ENCODE results near the gene IFNA8.

The IFNA8 gene

GRCh38 chr9:21404146-21404545, 4.8 kb upstream of the IFNA8 start:
- DNase-seq (ENCODE audit: low read depth) = no peak
- H3K4me3 ChIP-seq (ENCODE audit: control insufficient read depth, low read depth, low read length) = no peak overlapping the region
- TF ChIP-seq CTCF (IDR thresholded peaks at IDR 0.05; ENCODE audit: control insufficient read depth, insufficient read depth, low read depth, low read length, missing control alignments) = no peak

- H3K4me3 ChIP-seq (ENCODE audit: control insufficient read depth, low read depth, low read length) = no peak overlapping the region
- DNase-seq (ENCODE audit: low read depth) = no peak
- TF ChIP-seq CTCF (IDR thresholded peaks at IDR 0.05; ENCODE audit: control insufficient read depth, insufficient read depth, low read depth, low read length, missing control alignments) = no peak
These were observed 3.2 kb downstream of the IFNA8 start for GRCh38 chr9:21412107-21412506.

GRCh38 chr9:21413151-21413550, 4.2 kb downstream of the IFNA8 start:
- DNase-seq (ENCODE audit: low read depth) = no peak
- no peak for TF ChIP-seq CTCF (IDR thresholded peaks at IDR 0.05; ENCODE audit: control insufficient read depth, insufficient read depth, low read depth, low read length, missing control alignments)
- no peak overlapping the region for H3K4me3 ChIP-seq (ENCODE audit: control insufficient read depth, low read depth, low read length)

- DNase-seq (ENCODE audit: low read depth) = no peak
- peak; percentile 34 for TF ChIP-seq CTCF (IDR thresholded peaks at IDR 0.05; ENCODE audit: control insufficient read depth, insufficient read depth, low read depth, low read length, missing control alignments)
- H3K4me3 ChIP-seq (ENCODE audit: control insufficient read depth, low read depth, low read length) = no peak overlapping the region
These were observed 4.7 kb downstream of the IFNA8 start for GRCh38 chr9:21413624-21414023.

GRCh38 chr9:21414220-21414940, 5.5 kb downstream of the IFNA8 start:
- TF ChIP-seq CTCF (IDR thresholded peaks at IDR 0.05; ENCODE audit: control insufficient read depth, insufficient read depth, low read depth, low read length, missing control alignments) = no peak
- no peak overlapping the region for H3K4me3 ChIP-seq (ENCODE audit: control insufficient read depth, low read depth, low read length)
- no peak for DNase-seq (ENCODE audit: low read depth)

GRCh38 chr9:21415493-21416267, 6.8 kb downstream of the IFNA8 start:
- no peak for DNase-seq (ENCODE audit: low read depth)
- no peak overlapping the region for H3K4me3 ChIP-seq (ENCODE audit: control insufficient read depth, low read depth, low read length)
- no peak for TF ChIP-seq CTCF (IDR thresholded peaks at IDR 0.05; ENCODE audit: control insufficient read depth, insufficient read depth, low read depth, low read length, missing control alignments)

Data from AG09309 (cell line).